GM10266 (cell line): ENCODE results near the gene CARNS1.
"Not testable (repeated sequence)": the region's sequence is repeated elsewhere in the genome, so short reads cannot be mapped to it uniquely, and the experiment has no call there.

Source experiments
- DNase-seq: peaks from one replicate; pipeline ENCODE4 v3.0.0; 2012; ENCODE audit errors: extremely low spot score
- CTCF ChIP-seq: IDR thresholded peaks from 2 replicates; pipeline ENCODE4 v1.5.1; 2012; ENCODE audit warnings: mild to moderate bottlenecking, low read depth; ENCODE audit not compliant: control insufficient read depth, insufficient read depth; ENCODE audit errors: missing control alignments

CARNS1 gene

DNA sequence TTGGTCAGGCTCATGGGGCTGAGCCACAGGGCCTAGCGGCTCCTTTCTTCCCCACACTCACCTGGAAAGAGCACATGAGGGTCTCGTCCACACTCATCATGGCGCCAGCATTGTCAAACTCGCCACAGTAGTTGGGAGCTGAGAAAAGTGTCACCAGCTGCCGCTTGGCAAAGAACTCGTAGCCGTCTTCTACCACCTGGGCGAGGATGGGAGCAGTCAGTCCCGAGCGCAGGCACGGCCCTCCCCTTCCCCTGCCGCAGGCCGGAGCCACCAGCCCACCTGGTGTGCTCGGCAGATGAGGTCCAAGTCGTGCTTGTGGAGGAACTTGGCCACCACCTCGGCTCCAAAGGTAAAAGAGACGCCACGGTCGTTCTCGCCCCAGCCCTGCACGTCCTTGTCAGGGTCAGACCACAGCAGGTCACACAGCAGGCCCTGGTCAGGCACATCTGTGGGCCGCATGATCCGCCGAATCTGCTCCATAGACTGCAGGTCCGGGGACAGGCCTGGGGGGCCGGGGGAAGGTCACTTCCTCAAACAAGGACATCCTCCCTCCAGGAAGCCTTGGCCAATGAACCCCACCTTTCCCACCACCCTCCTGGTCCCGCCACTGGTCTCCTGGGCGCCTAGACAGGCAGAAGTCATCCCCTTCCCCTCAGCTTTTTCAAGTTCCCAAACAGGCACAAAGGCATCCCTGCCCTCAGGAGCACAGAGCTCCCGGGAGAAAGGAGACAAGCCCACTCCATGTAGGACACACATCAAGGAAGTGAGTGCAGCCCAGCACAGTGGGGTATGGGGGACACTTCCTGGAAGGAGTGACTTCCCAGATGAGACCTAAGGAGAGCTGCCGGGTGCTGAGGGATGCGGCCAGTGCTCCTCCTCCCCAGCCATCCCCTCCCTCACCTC is 16.6 kb upstream of the CARNS1 start:
- no peak for TF ChIP-seq CTCF
- DNase-seq = no peak

GRCh38 chr11:67400251-67400941 is 15.1 kb upstream of the CARNS1 start:
- no peak for TF ChIP-seq CTCF
- DNase-seq = no peak

DNA sequence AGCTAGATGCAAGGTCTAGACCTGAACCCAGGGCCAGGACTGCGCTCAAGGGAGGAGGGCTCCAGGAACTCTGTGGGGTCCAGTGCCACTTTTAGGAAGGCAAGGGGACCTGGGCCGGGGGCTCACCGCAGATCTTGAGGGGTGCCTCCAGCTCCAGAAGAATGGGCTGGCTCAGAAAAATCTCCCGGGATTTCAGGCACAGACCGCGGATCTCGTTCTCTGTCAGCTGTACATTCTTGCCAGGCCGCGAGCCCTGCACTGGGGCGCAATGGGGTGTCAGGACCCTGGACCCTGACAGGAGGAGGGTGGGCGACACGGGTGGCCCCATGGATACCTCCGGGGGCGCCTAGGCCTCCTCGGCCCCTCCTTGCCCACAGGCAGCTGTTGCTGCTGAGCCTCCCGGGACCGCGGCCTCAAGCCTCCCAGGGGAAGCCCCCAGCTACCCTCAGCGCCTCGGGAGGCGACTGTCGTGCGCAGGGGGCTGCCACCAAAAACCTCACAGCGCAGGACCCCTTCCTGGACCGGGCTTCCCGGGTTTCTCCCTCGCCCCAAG is 14.5 kb upstream of the CARNS1 start:
- no peak for DNase-seq
- TF ChIP-seq CTCF = no peak

DNA sequence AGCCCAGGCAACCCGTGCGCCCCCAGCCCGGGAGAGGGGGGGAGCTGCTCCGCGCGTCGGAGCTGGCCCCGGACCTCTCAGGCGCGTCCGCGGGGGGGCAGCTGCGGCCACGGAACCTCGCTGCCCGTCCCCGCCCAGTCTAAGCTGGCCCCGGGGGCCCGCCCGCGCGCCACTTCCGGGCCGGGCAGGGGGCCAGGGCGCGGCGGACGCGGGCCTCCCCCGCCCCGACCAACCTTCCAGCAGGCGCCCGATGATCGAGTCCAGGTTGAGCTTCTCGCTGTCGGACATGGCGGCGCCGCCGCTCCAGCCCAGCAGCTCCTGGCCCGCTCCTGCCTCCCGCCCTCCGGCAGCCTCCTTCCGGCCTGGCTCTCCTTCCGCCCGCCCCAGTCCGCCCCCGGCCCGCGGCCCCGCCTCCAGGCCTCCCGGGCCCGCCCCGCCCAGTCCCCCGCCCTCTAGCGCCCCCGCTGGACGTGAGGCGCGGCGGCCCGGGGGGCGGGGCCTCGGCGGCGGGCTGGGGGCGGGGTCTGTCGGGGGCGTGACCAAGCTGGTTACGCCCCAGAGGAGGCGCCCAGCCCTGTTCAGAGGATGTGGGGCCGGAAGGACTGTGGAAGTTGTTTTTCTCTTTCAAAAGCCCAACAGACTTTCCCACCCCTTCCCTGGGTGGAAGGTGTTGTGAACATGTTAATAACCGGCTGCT is 13.8 kb upstream of the CARNS1 start, which contains the start of gene PPP1CA:
Gene PPP1CA (minus strand): TSS at position 364 of the 697 bp plus-strand sequence. CDS start 76 bp downstream, at position 288.
- DNase-seq = peak; percentile 100
- peak; percentile 67 for TF ChIP-seq CTCF

DNA sequence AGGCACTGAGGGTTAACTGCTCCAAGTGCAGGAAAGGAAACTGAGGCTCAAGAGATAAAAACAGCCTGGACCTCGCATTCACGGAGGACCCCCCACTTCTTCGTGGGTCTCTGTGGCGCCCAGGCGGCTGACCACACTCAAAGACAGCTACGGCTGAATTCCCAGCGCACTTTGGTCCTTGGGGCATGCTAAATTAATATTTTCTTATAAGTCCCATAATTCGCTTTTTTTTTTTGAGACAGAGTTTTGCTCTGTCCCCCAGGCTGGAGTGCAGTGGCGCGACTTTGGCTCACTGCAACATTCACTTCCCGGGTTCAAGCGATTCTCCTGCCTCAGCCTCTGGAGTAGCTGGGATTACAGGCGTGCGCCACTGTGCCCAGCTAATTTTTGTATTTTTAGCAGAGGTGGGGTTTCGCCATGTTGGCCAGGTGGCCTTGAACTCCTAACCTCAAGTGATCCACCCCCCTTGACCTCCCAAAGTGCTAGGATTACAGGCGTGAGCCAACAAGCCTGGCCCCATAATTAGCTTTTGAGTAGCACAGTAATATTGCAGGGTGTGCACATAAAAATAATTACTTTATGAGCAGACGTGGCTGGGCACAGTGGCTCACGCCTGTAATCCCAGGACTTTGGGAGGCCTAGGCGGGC is 13.2 kb upstream of the CARNS1 start:
- DNase-seq = not testable (repeated sequence)

GRCh38 chr11:67403085-67403484 is 12.4 kb upstream of the CARNS1 start:
- not testable (repeated sequence) for DNase-seq

DNA sequence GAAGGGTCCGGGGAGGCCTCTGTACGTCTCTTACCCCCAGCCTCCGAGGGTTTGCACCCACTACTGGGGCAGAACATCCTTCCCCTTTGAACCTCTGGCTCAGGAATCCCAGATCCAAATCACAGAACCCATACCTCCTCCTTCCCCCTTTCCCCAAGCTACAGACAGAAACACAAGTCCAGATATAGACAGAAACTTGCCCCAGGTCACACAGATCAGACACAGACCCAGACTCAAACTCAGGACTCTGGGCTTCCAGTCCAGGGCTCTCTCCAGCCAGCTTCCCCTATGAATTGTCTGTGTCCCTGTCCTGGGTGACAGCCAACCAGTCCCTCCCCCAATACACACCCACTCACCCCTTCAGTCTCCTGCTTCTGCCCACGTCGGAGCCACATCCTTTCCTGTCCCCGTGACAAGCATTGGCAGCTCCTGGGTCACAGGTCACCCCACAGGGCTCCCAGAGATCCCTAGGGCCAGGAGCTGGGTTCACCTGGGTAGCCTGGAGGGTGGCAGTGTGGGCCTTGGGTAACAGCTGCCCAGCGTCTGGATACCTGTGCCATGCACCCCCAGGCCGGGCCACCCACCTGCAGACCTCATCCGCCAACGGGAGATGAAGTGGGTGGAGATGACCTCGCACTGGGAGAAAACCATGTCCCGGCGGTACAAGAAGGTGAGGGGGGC is 10.8 kb upstream of the CARNS1 start:
- DNase-seq = peak; percentile 35
- no peak for TF ChIP-seq CTCF
